Measurements from ENCODE around the gene LYST.
A peak's percentile ranks its signal among the peaks of the same experiment; 100 is the strongest.

Gene LYST

DNA sequence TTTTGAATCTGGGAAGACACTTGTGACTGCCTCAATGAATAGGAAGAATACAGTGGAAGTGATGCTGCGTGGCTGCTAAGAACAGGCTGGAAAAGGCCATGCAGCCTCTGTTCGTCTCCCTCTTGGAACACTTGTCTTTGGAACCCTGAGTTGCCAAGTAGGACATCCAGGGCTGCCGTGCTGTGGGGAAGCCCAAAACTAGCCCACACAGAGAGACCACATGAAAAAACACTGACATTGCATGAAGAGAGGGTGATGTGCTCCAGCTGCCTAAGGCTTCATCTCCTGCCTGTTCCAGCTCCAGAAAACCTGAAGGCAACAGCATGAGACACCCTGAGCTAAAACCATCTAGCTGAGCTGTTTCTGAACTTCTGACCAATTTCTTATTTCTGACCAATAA lies 156.0 kb downstream of the LYST start:
- no peak for DNase-seq (ENCODE audit: low read depth)

GRCh38 chr1:235709018-235709417 lies 157.7 kb downstream of the LYST start:
- DNase-seq (ENCODE audit: low read depth): no peak

GRCh38 chr1:235708390-235708962 lies 158.2 kb downstream of the LYST start:
- peak; percentile 59 for DNase-seq (ENCODE audit: low read depth)

DNA sequence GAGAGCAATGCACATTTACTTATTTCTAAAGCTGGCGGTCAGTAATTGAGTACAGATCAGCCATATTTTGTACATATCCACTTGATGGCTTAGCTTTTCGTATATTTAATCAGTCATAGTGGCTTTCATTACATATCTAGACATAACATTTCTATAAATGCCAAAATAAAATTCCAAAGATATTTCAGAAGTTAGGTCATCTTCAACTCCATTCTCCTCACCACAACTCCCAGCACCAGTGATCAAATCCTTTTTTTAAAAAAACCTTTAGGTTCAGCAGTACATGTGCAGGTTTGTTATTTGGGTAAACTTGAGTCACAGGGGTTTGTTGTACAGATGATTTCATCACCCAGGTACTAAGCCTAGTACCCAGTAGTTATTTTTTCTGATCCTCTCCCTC lies 163.2 kb downstream of the LYST start:
- DNase-seq (ENCODE audit: low read depth): peak; percentile 71

GRCh38 chr1:235702412-235702811 lies 164.3 kb downstream of the LYST start:
- no peak for DNase-seq (ENCODE audit: low read depth)

DNA sequence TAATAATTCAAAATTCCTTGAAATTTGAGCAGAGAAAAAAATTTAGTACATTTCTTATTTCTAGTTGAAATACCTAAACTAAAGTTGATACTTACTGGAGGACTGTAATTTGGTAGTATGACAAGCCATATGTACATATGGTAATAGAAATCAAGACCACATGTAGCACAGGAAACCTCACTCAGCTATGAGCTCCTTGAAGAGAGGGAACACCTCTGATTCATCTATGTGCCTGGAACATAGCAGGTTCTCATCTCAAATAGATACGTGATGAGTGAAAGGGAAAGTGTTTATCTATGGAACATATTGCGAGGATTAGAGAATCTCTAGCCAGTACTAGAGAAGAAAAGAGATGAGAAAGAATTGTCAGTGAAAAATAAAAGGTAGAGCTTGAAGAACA lies 169.2 kb downstream of the LYST start:
- peak; percentile 2 for DNase-seq (ENCODE audit: low read depth)

- DNase-seq (ENCODE audit: low read depth): no peak
These were observed 177.3 kb downstream of the LYST start for GRCh38 chr1:235689356-235689755.

- DNase-seq (ENCODE audit: low read depth): no peak
These were observed 178.6 kb downstream of the LYST start for GRCh38 chr1:235688096-235688495.

DNA sequence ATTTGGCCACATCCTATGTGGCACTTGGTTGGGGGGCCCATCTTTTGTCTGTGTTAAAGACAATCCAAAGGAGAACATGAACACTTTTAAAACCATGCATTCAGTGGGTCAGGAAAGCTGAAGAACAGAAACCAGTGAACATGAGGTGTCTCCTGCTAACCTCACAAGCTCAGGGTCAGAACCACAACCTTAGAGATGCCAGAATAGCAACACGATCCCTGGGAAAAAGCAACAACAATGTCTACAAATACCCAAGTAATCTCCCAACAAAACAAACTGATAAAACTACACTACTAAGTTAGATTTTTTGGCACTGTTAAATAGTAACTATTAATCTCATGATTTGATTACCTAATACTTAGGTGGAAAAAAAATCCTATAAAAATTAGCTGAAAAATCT lies 183.1 kb downstream of the LYST start:
- DNase-seq (ENCODE audit: low read depth): no peak

DNA sequence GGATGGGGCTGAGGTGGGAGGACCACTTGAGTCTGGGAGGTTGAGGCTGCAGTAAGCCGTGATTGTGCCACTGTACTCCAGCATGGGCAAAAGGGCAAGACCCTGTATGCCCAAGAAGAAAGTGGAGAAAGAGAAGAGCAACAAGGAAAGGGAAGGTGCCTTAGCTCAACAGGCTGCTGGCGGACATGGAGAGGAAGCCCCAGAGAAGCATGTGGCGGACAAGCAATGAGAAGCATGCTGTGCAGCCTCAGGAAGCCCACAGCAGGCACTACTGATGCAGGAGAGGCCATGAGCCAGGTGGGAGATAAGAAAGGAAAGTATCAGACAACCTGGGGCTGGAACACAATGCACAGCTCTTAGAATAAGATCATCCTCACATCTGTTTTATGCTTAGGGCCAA lies 184.5 kb downstream of the LYST start:
- DNase-seq (ENCODE audit: low read depth): no peak

DNA sequence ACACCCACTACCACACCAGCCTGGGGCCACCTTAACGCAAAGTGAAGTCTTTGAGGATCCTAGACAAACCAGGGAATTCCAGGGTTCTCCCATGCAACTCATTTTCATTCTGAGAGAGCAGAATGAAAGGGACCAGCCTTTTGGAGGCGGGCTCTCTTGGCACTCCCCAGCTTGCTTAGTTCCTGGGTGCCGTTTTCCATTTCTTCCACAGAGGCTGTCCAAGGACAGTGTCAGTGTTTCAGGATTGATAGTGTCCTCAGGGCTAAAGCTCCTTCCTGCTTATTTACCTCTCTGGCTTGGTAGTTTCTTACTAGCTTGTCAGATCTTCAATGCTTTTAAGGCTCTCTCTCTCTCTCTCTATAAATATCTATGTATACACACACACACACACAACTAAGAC lies 187.1 kb downstream of the LYST start:
- no peak for DNase-seq (ENCODE audit: low read depth)

DNA sequence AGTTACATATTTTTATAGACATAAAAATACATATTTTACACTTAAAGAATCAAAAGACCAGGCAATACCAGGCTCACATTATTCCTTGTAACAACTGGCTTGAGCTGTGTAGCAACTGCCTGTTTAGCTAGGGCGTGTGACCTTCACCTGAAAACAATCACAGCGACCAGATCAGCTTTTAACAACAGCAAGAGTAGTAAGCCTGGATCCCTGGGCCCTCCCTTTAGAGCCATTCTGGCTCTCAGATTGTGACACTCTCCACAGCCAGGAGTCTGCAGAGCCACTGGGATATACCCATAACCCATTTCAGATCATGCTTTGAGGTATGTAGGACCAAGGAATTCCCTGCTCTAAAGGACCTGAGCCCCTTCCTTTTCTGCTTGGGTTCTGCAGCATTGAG lies 187.7 kb downstream of the LYST start:
- DNase-seq (ENCODE audit: low read depth): no peak

- DNase-seq (ENCODE audit: low read depth): peak; percentile 30
These were observed 191.4 kb downstream of the LYST start for GRCh38 chr1:235675152-235675890.

GRCh38 chr1:235673981-235674380 lies 192.7 kb downstream of the LYST start:
- DNase-seq (ENCODE audit: low read depth): no peak

DNA sequence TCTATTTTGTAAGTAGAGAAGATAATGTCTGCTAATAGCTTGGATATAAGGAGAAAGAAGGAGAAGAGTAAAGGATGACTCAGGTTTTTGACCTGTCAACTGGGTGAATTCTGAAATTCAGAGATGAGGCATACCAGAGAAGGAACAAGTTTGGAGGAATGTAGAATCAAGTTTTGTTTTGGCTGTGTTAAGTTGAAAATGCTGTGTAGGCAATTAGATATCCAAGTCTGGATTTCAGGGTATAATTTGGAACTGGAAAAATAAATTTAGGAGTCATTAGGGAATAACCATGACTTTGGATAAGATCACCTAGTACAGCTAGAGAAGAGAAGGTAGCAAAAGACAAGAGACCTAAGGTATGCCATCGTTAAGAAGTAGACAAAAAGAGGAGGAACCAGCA lies 194.7 kb downstream of the LYST start:
- DNase-seq (ENCODE audit: low read depth): no peak

DNA sequence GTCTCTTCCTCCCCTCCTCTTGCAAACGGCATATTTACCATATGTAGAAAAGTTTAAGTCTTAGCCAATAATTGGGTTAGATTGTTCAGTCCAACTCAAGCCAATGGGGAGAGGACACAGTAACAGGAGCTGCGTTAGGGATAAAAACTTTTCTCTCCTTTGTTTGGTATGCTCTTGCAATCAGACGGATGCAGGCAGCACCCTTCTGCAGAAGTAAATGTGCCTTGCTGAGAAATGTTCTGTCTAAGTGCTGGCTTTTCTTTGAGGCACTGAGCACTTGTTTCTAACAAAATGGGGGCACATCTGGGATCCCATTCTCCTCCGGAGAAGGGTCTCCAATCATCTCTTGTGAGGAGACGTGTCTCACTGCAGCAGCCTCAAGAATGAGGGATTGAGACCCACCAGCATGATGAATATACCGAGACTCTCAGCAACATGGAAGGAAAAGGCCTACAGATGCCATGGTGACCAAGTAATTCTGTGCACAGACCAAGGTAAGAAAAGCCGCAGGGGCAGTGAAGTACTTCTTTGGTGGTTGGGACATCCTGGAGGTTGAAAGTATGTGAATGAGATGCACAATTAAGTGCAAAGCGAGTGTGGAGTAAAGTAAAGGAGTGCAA lies 196.4 kb downstream of the LYST start:
- DNase-seq (ENCODE audit: low read depth): no peak

GRCh38 chr1:235669277-235669676 lies 197.4 kb downstream of the LYST start:
- no peak for DNase-seq (ENCODE audit: low read depth)

DNA sequence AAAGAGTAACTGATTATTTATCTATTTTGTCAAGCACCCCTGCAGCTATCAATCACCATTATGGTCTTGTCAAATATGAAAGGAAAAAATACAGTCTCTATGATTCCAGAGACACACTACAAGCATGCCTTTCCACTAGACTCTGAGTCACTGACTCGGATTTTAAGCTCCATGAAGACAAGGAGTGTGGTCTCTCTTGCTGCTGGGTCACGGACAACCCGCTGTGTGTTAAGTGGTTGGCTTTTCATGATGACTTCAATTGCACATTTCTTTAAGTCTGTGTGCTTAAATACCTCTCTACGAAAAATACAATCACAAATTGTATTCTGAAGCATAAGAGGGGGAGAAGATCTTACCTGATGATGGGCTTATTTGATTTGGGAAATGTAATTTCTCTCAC lies 203.1 kb downstream of the LYST start:
- no peak for DNase-seq (ENCODE audit: low read depth)

DNA sequence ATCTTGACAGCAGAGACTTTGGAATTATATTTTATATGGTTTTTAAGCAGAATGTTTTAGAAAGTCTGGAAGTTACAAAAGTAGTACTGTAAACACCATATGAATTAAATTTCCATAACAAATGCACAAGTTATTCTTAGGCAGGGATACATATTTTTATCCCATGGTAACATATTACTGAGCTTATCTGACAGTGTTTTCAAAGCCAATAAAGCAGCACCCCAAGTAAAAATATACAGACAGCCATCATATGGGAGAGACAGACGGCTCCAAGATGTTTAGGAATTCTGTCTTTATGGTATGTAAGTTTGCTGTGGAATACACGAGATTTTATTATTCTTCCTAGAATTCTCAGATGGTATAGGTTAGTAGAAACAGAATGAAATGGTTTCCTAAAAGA lies 205.1 kb downstream of the LYST start:
- no peak for DNase-seq (ENCODE audit: low read depth)

DNA sequence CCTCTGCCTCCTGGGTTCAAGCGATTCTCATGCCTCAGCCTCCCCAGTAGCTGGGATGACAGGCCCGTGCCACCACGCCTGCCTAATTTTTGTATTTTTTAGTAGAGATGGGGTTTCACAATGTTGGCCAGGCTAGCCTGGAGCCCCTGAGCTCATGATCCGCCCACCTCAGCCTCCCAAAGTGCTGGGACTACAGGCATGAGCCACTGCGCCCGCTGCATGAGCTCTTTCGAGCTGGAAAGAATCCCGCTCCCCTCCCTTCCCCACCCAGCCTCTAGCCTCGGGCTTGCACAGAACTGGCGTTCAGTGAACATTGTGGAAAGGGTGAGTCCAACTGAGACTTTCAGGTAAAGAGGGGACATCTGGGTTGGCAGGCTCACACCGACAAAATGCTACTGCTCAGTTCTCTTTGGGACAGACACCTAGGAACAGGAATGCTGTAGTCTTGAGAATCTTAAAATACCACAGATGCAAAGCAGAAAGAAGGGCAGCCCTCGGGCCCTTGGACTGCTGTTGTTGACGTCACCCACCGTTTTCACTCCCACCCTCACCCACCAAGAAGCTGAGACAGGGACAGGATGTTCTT lies 207.4 kb downstream of the LYST start:
- DNase-seq (ENCODE audit: low read depth): no peak

- peak; percentile 5 for DNase-seq (ENCODE audit: low read depth)
These were observed 208.8 kb downstream of the LYST start for GRCh38 chr1:235657747-235658526.

DNA sequence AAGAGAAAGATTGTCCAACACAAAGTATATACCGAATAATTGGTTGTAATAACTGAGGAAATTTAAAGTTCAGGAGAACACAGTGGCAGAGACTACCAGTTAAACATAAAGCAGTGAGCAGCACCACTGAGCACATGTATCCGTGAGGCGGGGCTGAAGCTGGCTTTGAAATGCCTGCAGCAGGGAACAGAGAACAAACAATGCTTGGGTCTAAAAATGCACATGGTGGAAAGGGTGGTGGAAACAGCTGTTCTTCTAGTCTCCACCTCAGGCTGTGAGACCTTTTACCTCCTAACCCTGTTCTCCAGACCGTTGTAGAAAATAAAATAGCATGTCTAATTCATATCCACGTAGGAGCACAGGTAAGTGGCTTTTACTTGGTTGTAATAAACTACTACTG lies 209.4 kb downstream of the LYST start:
- no peak for DNase-seq (ENCODE audit: low read depth)

DNA sequence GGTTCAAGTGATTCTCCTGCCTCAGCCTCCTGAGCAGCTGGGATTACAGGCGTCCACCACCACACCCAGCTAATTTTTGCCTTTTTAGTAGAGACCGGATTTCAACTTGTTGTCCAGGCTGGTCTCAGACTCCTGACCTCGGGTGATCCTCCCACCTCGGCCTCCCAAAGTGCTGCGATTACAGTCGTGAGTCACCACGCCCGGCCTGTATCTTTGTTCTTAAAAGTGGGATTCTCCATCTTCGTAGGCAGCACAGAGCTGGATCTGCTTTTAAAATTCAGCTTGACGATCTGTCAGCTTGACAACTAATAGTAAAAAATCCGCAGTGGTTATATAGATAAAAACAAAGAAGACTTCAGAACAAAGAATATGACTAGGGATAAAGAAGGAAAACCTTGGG lies 214.3 kb downstream of the LYST start:
- no peak for DNase-seq (ENCODE audit: low read depth)

All from EH (cell line).